Renal cortical epithelial cell (primary cell): ENCODE data around the gene ARHGAP5. TPM values are rescaled to one million over a fixed set of nuclear protein-coding genes. Genes with fewer than 3 reads are reported as not detected.
"Not testable (repeated sequence)": the region's sequence is repeated elsewhere in the genome, so short reads cannot be mapped to it uniquely, and the experiment has no call there.

Experiments used
- DNase-seq: peaks from one replicate; pipeline ENCODE4 v3.0.0-alpha.2; 2011; ENCODE audit warnings: low read depth
- total RNA-seq: library from RNA; depleted of rRNA; stranded (reverse); fragments of >200 nt; gene quantifications from 2 replicates; pipeline ENCODE4 v1.2.3, GENCODE V29; 2014

ARHGAP5 gene
- total RNA-seq, 1 donor from 2014 or later = 235 TPM

GRCh38 chr14:32109676-32110547, 32.8 kb downstream of the ARHGAP5 start:
- DNase-seq = no peak

GRCh38 chr14:32110548-32110896, 33.4 kb downstream of the ARHGAP5 start:
- no peak for DNase-seq

GRCh38 chr14:32121536-32121935, 44.4 kb downstream of the ARHGAP5 start:
- DNase-seq = no peak

GRCh38 chr14:32121948-32122347, 44.8 kb downstream of the ARHGAP5 start:
- DNase-seq = no peak

- DNase-seq = not testable (repeated sequence)
Observed at GRCh38 chr14:32126899-32127730, 50.0 kb downstream of the ARHGAP5 start.

GRCh38 chr14:32127731-32128654, 50.9 kb downstream of the ARHGAP5 start:
- not testable (repeated sequence) for DNase-seq

GRCh38 chr14:32128703-32129102, 51.6 kb downstream of the ARHGAP5 start:
- DNase-seq = no peak

- DNase-seq = peak; percentile 29
Observed at GRCh38 chr14:32129124-32129523, 52.0 kb downstream of the ARHGAP5 start.

GRCh38 chr14:32131689-32132088, 54.6 kb downstream of the ARHGAP5 start:
- DNase-seq = not testable (repeated sequence)

GRCh38 chr14:32134448-32135097, 57.5 kb downstream of the ARHGAP5 start:
- DNase-seq = peak; percentile 41

GRCh38 chr14:32136027-32136825, 59.1 kb downstream of the ARHGAP5 start:
- peak; percentile 19 for DNase-seq

GRCh38 chr14:32137313-32137712, 60.2 kb downstream of the ARHGAP5 start:
- no peak for DNase-seq

- no peak for DNase-seq
Observed at GRCh38 chr14:32137892-32138291, 60.8 kb downstream of the ARHGAP5 start.

- DNase-seq = no peak
Observed at GRCh38 chr14:32142341-32142740, 65.2 kb downstream of the ARHGAP5 start.

GRCh38 chr14:32142754-32143437, 65.8 kb downstream of the ARHGAP5 start:
- no peak for DNase-seq

GRCh38 chr14:32150392-32150791, 73.3 kb downstream of the ARHGAP5 start:
- DNase-seq = no peak

GRCh38 chr14:32166029-32166428, 88.9 kb downstream of the ARHGAP5 start:
- DNase-seq = no peak

- no peak for DNase-seq
Observed at GRCh38 chr14:32166924-32167323, 89.8 kb downstream of the ARHGAP5 start.

GRCh38 chr14:32167907-32168306, 90.8 kb downstream of the ARHGAP5 start:
- DNase-seq = peak; percentile 80

- no peak for DNase-seq
Observed at GRCh38 chr14:32169191-32169590, 92.1 kb downstream of the ARHGAP5 start.
